A673 (cell line): ENCODE data around the gene EFCAB11.

Experiments
- EZH2 ChIP-seq: fragments of 200-600 bp; sonication (generic); IDR thresholded peaks from 2 replicates; pipeline ENCODE4 v1.6.1; 2017; ENCODE audit warnings: borderline replicate concordance, low read depth, mild to moderate bottlenecking, mixed read lengths, antibody characterized with exemption, low read length; ENCODE audit not compliant: poor library complexity, severe bottlenecking
- TF ChIP-seq, protein P1 (sequence below): fragments of 300-800, 200-600 bp; sonication (generic); conservative IDR thresholded peaks from 2 replicates; pipeline ENCODE4 v1.5.1; 2017; ENCODE audit warnings: low read depth, mild to moderate bottlenecking, antibody characterized with exemption, low read length, moderate library complexity, mixed read lengths

DNA sequence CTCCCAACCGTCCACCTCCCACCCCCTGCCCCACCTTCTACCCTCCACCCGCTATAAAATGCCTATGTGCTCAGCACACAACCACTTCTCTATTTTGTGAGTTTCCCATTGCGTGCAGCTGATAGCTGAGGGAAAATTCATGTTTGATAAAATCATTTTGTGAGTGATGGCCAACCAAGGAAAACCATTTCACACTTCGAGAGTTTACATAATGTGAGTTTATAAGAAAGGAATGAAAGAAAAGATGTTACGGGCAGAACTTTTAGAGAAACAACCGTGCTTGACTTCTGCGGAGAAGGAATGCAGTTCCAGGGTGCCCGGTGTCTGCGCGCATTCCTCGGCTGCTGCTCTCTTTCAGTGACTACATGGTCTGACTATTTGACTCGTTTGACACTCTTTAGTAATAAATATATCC lies 140.9 kb downstream of the EFCAB11 start:
- TF ChIP-seq, protein P1, sequence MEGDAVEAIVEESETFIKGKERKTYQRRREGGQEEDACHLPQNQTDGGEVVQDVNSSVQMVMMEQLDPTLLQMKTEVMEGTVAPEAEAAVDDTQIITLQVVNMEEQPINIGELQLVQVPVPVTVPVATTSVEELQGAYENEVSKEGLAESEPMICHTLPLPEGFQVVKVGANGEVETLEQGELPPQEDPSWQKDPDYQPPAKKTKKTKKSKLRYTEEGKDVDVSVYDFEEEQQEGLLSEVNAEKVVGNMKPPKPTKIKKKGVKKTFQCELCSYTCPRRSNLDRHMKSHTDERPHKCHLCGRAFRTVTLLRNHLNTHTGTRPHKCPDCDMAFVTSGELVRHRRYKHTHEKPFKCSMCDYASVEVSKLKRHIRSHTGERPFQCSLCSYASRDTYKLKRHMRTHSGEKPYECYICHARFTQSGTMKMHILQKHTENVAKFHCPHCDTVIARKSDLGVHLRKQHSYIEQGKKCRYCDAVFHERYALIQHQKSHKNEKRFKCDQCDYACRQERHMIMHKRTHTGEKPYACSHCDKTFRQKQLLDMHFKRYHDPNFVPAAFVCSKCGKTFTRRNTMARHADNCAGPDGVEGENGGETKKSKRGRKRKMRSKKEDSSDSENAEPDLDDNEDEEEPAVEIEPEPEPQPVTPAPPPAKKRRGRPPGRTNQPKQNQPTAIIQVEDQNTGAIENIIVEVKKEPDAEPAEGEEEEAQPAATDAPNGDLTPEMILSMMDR = no peak
- no peak for TF ChIP-seq EZH2
